Dermis blood vessel endothelial cell (primary cell): Measurements from ENCODE around the gene WAC. TPM values are rescaled to one million over a fixed set of nuclear protein-coding genes. Genes with fewer than 3 reads are reported as not detected.
A peak's percentile ranks its signal among the peaks of the same experiment; 100 is the strongest.
"Not testable (repeated sequence)": the region's sequence is repeated elsewhere in the genome, so short reads cannot be mapped to it uniquely, and the experiment has no call there.

Source experiments
- DNase-seq: peaks from one replicate; pipeline ENCODE4 v3.0.0; 2010
- total RNA-seq: library from RNA; depleted of rRNA; stranded (reverse); fragments of >200 nt; gene quantifications from 2 replicates; pipeline ENCODE4 v1.2.3, GENCODE V29; 2014

Gene WAC, protein sequence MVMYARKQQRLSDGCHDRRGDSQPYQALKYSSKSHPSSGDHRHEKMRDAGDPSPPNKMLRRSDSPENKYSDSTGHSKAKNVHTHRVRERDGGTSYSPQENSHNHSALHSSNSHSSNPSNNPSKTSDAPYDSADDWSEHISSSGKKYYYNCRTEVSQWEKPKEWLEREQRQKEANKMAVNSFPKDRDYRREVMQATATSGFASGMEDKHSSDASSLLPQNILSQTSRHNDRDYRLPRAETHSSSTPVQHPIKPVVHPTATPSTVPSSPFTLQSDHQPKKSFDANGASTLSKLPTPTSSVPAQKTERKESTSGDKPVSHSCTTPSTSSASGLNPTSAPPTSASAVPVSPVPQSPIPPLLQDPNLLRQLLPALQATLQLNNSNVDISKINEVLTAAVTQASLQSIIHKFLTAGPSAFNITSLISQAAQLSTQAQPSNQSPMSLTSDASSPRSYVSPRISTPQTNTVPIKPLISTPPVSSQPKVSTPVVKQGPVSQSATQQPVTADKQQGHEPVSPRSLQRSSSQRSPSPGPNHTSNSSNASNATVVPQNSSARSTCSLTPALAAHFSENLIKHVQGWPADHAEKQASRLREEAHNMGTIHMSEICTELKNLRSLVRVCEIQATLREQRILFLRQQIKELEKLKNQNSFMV
- 51.6 and 59.9 TPM in 2 replicates for total RNA-seq

DNA sequence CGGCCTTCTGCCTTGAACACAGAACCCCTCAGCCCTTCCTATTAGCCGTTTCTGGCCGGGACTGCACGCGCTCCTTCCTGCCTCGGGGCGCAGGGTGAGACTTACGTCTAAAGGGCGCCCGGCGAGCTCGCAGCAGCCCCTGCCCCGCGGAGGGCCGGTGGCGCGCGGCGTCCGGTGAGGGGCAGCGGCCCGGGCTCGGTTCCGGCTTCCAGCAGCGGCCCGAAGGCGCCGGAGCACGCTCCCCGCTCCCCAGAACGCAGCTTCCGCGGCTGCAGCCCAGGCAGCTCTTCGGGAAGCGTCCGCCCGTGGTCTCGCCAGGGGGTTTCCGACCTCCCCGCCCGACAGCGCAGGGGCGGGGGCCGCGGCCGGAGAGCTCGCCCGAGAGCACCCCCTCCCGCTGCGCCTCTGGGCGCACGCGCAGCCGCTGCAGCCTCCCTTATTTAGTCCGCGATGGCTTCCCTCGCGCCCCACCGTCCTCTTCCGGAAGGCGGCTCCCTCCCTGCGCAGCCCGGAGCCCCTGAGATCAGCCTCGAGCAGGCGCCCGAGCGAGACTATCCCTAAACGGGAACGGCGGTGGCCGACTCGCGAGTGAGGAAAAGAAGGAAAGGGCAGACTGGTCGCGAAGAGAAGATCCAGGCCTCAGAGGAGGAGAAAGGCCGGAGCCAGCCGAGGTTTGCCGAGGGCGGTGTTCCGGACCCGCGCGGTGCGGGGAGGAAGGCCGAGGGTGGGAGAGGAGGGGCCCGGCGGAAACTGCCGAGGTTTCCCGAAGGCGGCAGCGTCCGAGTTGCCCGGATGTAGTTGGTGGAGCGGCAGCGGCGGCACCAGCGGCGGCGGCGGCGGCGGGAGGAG is at the start of gene WAC:
TSS of gene WAC (plus strand) at position 782 of the 849 bp plus-strand sequence. CDS start 462 bp downstream, outside the sequence.
- DNase-seq: peak; percentile 95

DNA sequence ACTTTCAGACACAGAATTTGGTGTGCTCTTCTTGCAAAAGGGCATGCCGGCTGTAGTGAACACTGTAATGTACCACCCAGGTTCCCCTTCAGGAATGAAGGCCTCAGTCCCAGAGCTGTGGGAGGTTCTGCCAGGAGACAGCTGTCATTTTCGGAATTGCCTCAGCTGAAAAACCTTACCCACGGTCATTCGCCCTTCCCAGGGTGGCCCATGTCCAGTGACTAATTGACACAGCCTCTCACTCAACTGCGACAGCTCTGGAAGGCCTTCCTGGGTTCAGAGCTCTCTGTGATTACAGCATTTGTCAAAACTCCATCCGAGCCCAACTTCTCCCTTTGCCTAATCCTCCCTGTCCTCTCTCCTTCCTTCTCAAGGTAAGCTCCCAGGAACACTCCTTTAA is 43.7 kb upstream of the WAC start:
- DNase-seq: no peak

DNA sequence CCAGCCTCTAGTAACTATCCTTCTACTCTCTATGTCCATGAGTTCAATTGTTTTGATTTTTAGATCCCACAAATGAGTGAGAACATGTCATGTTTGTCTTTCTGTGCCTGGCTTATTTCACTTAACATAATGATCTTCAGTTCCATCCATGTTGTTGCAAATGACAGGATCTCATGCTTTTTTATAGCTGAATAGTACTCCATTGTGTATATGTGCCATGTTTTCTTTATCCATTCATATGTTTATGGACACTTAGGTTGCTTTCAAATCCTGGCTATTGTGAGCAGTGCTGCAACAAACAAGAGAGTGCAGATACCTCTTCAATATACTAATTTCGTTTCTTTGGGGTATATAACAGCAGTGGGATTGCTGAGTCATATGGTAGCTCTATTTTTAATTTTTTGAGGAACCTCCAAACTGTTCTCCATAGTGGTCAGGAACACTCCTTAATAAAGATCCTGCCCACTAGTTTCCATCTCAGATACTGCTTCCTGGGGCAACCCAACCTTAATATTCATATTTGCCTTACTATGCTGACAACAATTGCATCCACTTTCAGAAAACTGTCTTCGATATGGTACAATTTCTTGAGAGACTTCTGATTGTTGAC is 42.6 kb upstream of the WAC start:
- not testable (repeated sequence) for DNase-seq

DNA sequence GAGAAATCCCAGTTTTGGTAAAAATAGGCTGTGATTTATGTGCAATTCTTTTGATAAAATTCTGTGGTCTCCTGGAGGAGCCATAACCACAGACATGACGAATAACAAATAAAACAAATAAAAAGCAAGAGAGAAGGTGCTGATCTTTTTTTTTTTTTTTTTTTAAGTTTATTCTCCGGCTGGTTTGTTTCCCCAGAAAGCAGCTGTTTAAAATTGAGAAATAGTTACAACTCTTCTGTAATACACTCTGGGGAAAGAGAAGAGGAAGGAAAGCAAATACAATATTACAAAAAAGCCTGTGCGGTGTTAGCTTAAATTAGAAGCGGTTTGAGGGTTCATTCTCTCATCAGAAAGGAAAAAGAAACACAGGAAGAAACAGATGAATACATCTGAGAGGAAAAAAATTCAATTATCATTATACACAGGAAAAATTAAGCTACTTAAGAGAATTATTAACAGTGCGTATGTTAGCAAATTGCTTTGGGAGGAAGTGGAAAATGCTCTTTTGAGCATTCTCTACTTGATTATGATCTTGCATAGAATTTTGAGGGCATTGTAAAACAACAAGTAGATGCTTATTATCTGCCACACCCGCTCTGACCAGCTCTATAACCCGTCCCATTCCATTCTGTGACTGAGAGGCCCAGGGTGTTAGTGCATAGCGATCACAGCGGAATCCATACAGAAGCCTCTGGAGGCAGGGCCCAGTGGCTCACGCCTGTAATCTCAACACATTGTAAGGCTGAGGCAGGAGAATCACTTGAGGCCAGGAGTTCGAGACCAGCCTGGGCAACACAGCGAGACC is 40.6 kb upstream of the WAC start:
- DNase-seq: no peak

DNA sequence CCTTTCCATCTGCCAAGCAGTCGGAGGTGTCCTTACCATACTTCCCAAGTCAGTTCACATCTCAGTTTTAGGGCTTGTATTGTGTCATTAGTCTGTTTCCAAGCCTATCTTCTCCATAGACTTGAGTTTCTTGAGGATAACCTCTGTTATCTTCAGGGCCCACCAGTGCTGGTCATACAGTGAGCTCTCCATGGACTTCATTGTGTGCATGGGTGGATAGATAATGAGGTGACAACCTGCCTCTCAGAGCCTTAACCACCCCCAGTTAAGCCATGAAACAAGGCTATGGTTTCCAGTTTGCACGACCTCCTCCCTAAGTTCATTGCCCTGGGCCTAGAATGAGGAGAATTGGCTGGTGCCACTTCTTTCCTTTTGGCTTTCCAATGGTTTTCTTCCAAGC is 38.5 kb upstream of the WAC start:
- DNase-seq: no peak

DNA sequence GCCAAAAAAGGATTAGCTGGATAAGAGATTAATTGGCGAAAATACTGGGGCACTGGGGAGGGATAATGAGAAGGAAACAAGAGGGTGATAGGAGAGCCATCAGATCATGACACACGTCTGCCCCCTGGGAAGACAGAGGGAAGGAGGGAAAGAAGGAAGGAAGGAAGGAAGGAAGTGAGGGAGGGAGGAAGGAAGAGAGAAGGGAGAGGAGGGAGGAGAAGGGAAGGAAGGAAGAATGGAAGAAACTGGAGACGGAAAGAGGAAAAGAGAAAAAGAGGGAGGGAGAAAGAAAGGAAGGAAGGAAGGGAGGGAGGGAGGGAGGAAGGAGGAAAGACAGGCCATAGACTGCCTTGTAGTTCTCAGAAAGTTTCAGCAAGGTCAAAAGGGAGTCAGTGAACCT is 37.8 kb upstream of the WAC start:
- no peak for DNase-seq

DNA sequence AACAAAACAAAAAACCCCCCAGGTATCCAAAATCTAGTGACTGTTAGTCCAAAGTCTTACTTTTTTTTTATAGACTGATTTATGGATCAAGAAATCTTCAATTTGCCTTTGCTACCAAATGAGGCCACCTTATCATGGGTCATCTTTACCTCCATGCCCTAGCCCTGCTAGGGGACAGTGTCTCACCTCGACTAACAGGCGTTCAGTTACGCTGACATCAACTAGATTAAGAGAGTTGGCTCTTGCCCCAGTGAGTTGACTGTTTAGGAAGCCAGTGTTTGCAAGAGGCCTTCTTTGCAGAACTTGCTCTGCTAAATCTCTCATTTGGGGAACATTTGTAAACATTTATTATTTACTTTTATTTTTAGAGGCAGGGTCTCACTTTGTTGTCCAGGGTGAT is 36.9 kb upstream of the WAC start:
- no peak for DNase-seq

DNA sequence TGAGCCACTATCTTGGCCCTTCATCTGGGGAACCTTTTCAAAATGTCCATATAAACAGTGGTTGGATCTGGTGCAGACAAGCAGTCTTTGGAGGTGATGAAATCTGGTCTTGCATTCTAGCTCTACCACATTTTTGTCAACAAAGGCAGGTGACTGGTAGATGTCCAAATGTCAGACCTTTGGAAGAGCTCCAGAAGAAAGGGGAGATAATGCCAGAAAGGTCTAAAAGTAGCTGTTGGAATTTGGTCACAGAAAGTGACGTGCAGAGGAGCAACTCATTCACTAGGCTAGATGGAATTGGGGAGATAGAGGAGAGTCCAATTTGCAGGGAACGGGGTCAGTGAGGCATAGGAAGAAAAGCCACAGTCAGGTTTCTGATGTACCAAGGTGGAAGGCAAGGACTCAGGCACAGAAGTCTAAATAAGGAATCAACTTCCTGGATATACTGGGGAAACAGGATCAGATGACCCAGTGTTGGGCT is 36.4 kb upstream of the WAC start:
- DNase-seq: no peak

DNA sequence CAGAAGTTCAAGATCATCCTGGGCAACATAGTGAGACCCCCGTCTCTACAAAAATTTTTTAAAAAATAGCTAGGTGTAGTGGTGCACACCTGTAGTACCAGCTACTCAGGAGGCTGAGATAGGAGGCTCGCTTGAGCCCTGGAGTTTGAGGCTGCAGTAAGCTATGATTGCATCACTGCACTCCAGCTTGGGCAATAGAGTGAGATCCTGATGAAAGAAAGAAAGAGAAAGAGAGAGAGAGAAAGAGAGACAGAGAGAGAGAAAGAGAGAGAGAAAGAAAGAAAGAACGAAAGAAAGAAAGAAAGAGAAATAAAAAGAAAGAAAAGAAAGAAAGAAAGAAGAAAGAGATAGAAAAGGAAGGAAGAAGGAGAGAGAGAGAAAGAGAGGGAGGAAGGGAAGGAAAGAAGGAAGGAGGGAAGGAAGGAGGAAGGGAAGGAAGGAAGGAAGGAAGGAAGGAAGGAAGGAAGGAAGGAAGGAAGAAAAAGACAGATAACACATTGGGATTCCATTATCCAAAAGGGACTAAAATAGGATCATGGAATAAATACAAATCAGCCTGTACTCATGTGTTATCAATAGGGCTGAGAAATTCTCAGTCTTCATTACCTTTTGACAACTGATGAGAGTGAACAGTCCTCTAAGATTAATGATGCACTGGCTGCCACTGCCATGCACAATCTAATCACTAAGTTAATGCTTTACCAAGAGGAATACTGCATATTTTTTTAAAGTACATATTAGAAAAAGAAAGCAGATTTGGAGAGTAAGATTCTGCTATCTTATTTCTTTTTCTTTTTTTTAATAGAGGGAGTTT is 35.4 kb upstream of the WAC start:
- no peak for DNase-seq

DNA sequence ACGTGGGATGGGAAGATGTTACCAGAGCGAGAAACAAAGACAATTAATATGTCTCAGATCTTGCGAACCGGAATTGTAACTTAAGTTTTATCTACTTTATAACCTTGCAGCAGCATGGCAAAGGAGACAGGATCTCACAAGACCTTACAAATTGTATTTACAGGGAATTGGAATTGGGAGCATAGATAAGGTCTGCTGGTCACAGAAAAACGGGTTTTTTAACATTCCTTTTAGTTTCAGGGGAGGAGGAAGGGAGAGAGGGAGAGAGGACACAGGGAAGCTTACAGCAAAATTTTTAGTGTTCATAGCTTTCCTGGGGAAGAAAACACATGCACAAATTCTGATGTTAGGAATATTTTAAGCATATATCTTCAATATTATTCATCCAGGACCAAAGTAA is 32.7 kb upstream of the WAC start:
- not testable (repeated sequence) for DNase-seq

DNA sequence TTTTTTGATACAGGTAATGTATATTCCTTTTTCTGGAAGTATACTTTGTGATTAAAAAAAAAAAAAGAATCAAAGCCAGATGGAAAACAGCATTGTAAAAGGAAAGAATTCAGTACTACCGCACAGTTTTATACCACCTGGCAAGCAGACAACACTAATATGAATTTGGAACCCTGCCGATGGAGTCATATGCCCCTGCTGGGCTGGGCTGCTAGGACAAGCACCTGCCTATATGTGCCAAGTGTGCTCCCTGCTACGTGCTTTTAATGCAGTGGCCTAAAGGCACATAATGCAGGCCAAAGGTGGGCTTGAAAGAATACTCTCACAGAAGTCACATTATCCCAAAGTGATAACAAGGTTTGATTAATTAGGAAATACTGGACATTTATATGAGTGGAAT is 29.8 kb upstream of the WAC start:
- DNase-seq: peak; percentile 13

DNA sequence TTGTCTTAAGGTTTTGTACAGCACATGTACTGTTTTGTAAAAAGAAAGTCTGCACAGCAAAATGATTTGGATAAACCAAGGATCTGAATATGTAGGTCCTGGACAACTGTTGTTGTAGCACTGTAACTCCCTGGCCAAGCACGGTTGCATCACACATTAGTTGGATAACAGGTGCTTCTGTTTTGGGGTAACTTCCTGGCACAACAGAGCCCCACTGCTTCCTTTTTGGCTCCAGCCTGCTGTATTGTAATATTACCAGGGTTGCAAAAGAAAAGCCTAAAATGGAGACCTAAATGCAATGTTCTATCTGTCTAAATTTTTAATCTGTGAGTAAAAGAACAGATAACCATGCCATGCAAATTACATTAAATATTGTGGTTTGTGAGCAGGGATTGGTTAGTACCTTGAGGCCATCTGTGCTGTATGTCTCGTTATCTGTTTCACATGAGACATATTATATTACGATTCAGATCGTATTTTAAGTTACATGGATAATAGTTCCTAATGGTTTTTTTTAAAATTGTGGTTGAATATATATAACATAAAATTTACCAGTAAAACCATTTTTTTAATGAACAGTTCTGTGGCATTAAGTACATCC is 27.5 kb upstream of the WAC start:
- peak; percentile 2 for DNase-seq

DNA sequence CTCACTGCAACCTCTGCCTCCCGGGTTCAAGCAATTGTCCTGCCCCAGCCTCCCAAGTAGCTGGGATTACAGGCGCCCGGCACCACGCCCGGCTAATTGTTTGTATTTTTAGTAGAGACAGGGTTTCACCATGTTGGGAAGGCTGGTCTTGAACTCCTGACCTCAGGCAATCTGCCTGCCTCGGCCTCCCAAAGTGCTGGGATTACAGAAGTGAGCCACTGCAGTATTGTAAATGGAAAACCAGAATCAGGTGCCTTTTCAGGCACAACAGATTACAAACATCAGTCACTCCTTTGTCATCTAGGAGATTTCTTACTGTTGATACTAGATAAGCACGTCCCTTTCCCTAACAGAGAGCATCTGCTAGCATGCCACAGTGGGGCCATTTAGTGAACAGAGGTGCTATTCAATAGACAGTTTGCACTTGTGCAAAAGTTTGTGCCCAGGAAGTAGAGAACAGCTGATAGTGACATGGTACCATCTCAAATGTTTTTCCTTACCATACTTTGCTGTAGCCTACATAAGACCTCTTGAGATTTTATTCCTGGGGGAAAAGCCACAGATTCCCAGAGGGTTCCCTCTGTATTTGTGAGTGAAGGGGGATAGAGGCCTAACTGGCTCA is 24.5 kb upstream of the WAC start:
- DNase-seq: no peak

DNA sequence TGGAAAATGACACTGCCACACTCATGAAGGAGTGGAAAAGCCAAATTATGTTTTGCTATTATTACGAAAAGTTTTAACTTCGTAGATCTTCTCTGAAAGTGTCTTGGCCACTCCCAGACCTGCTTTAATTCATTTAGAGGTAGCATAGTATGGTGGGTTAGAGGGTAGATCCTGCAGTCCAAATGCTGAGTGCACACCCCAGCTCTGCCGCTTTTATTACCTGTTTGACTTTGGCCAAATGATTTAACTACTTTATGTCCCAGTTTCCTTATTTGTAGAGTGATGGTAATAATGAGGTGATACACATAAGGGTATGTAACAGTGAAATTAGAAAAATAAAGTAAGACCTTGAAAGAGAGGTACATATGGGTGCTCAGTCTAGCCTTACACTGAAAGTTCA is 23.6 kb upstream of the WAC start:
- no peak for DNase-seq

DNA sequence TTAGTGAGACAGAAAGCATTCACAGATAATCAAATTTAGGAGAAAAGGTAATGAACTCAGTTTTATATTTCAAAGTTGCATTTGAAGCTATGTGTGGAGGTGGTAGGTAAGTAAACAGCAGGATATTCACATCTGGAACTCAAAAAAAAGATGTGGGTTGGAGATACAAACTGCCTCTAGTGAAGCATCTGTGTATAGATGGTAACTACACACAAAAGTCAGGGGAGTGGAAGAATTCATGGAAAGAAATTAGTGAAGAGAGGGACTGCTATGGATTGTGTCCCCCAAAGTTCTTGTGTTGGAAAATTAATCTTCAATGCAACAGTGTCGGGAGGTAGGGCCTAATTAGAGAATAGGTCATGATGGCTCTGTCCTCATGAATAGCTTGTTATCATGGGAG is 18.3 kb upstream of the WAC start:
- no peak for DNase-seq

DNA sequence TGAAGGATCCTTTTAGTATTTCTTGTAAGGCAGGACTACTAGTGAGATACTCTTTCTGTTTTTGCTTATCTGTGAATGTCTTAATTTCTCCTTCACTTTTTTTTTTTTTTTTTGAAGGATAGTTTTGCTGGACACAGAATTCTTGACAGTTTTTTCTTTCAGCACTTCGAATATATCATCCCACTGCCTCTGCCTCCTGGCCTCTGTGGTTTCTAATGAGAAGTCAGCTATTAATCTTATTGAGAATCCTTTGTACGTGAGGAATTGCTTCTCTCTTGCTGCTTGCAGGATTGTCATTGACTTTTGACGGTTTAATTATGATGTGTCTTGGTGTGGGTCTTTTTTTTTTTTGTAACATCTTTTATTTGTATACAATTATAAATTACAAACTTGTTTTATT is 12.6 kb upstream of the WAC start:
- DNase-seq: no peak

DNA sequence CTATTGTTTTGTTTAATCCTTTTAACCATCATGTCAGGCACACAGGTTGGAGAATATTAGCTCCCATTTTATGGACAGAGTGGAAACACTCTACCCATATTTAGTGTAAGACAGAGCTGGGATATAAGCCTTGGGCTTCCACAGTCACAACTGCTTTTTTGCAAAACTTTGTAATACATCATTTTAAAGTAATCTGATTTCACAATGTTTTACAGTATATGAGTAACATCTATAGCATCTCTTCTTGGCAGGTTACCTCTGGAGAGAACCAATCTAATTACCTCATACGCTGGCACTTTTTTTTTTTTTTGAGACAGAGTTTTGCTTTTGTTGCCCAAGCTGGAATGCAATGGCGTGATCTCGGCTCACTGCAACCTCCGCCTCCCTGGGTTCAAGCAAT is 12.1 kb upstream of the WAC start:
- DNase-seq: not testable (repeated sequence)

DNA sequence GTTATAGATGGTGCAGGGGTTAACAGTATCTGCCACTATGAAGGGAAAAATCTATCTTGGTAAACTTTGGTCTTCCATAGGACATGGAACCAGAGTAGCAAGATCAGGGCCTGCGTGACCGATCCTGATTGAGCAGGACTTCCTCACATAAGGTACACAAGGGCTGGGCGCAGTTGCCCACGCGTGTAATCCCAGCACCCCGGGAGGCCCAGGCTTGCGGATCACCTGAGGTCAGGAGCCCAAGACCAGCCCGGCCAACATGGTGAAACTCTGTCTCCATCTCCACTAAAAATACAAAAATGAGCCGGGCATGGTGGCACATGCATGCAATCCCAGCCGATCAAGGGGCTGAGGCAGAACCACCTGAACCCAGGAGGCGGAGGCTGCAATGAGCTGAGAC is 11.0 kb upstream of the WAC start:
- DNase-seq: not testable (repeated sequence)

DNA sequence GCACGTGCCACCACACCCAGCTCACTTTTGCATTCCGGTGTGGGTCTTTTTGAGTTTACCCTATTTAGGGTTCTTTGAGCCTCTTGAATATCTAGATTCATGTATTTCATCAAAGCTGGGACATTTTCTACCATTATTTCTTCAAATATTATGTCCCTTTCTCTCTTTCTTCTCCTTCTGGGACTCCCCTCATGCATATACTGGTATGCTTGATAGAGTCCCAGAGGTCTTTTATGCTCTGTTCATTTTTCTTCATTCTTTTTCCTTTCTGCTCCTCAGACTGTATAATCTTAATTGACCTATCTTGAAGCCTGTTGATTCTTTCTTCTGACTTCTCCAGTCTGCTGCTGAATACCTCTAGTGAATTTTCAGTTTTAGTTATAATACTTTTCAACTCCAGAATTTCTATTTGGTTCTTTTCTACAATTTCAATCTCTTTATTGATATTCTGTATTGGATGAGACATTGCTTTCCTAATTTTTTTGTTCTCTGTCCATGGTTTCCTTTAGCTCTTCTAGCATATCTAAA is 9.1 kb upstream of the WAC start:
- no peak for DNase-seq

DNA sequence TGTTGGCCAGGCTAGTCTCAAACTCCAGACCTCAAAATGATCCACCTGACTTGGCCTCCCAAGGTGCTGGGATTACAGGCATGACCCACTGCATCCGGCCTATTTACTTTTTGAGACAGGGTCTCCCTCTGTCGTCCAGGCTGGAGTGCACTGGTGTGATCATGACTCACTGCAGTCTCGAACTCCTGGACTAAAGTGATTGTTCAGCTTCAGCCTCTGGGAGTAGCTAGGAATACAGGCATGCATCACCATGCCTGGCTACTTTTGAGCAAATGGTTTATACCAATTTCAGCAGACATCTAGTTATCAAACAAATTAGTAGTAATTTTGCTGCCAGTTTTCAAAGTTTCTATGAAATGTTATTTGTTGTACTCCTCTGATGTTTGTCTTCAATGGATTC is 2.2 kb upstream of the WAC start:
- DNase-seq: peak; percentile 12
